Measurements from ENCODE around the gene AP2S1.
A peak's percentile ranks its signal among the peaks of the same experiment; 100 is the strongest.
"Not testable (repeated sequence)": the region's sequence is repeated elsewhere in the genome, so short reads cannot be mapped to it uniquely, and the experiment has no call there.

AP2S1 gene

DNA sequence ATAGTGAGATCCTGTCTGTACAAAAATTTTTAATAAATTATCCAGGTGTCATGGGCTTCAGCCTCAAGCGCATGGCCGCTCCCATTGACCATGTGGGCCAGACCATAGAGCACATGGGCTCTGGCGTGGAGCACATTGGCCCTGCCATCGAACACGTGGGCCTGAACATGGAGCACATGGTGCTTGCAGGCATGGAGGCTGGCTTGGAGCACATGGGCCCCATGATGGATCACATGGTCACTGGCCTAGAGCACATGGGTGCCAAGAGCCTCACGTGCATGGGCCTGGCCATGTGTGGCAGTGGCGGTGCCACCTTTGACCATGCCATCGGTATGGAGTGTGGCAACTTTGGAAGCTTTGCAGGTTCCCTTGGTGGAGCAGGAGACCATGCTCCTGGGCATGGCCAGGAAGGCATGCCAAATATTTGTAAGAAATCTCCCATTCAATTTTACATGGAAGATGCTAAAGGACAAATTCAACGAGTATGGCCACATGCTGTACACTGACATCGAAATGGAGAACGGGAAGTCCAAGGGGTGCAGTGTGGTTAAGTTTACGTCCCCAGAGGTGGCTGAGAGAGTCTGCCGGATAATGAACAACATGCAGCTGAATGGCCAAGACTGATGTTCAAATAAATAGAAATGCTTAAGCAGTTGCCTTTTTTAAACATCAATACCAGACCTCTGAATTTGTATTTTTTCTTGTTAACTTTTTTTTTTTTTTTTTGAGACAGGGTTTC lies 40.9 kb downstream of the AP2S1 start:
- H3K4me3 ChIP-seq (ENCODE audit: low read depth, low read length): no peak overlapping the region

DNA sequence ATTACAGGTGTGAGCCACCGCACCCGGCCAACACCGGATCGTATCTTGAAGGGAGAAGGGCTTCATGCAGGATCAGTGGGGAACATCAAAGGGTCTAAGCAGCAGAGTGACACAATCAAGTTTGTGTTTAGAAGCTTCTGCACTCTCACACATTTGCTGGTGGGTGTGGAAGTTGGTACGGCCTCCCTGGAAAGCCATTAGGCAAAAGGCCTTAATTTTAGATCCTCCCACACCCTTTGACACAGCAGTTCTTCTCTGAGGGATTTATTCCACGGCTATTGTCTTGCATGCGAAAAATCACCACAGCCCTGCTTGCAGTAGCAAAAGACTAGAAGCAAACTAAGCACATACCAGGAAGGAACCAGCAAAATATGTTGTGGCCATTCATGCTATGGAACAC lies 44.0 kb downstream of the AP2S1 start:
- no peak overlapping the region for H3K4me3 ChIP-seq (ENCODE audit: low read depth, low read length)

DNA sequence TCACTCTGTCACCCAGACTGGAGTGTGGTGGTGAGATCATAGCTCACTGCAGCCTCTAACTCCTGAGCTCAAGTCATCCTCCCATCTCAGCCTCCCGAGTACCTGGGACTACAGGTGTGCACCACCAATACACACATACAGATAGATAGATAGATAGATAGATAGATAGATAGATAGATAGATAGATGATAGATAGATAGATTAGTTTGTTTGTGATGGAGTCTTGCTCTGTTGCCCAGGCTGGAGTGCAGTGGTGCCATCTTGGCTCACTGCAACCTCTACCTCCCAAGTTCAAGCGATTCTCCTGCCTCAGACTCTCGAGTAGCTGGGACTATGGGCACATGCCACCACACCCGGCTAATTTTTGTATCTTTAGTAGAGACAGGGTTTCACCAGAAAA lies 46.2 kb downstream of the AP2S1 start:
- not testable (repeated sequence) for H3K4me3 ChIP-seq (ENCODE audit: low read depth, low read length)

DNA sequence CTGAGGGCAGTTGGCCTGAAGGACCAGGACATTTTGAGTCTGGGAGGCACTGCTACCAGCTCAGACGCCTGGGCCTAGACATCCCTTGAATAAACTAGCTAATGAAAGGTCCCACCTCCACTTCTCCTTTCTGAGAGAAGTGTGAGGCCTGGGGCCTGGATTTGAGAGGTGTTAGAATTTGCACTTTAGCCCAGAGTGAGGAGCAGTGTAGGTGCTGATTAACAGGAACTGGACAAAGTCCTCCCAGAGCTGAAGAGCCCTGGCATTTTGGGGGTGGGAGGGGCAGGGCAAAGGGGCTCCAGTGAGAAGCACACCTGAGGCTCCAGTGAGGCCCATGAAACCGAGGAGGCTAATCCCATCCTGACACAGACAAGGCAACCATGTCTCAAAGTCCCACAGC lies 47.1 kb downstream of the AP2S1 start:
- H3K4me3 ChIP-seq (ENCODE audit: low read depth, low read length): no peak overlapping the region

DNA sequence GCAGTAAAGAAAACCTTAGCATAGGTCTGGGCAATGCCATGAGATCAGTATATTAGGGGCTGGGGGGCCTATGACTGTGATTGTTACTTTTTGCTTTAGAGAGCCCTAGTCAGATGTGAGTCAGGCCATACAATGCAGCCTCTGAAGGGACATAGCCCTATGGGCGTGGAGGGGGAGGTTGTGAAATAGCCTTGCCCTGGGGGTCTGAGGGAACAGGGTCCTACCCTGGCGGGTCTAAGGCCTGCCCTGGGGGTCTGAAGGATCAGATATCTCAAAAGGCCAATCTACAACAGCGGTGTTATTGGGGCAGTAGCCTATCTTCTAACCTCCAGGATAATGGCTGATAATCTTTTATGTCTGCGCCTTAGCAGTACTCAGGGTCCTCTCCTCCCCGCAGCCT lies 48.5 kb downstream of the AP2S1 start:
- H3K4me3 ChIP-seq (ENCODE audit: low read depth, low read length): no peak overlapping the region

DNA sequence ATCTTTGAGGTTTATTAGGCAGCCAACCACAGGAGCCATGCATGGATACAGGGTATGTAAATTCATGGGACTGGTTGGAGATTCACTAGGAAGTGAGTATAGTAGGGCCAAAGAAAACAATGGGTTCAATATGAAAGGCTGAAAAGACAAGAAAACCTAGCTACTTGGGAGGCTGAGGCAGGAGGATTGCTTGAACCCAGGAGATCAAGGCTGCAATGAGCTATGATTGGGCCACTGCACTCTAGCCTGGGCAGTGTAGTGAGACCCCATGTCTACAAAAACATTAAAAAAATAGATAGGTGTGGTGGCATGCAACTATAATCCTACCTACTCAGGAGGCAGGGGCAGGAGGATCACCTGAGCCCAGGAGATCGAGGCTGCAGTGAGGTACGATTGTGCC lies 51.9 kb downstream of the AP2S1 start:
- no peak overlapping the region for H3K4me3 ChIP-seq (ENCODE audit: low read depth, low read length)

DNA sequence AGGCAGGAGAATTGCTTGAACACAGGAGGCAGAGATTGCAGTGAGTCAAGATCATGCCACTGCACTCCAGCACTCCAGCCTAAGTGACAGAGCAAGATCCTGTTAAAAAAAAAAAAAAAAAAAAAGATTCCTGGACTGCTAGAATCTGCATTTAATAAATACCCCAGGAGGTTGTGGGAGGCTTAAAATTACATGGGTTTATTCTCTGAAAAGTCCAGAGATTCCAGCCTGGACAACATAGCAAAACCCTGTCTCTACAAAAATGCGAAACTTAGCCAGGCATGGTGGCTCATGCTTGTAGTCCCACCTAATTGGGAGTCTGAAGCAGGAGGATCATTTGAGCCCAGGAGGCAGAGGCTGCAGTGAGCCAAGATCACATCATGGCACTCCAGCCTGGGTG lies 52.8 kb downstream of the AP2S1 start:
- H3K4me3 ChIP-seq (ENCODE audit: low read depth, low read length): no peak overlapping the region

DNA sequence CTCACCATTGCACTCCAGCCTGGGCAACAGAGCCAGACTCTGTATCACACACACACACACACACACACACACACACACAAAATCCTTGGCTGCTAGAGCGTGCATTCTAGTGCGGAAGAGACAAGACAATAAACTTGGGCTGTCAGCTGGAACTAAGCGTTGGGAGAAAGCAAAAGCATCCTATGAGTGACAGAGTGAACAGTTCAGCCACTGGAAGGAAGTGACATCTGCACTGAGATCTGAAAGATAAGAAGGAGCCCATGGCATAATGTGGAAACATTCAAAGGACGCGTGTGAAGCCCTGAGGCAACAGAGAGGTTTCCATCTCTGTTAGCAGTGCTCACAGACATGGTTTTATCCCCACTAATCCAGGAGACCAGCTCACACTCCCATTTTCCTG lies 58.7 kb downstream of the AP2S1 start:
- H3K4me3 ChIP-seq (ENCODE audit: low read depth, low read length): no peak overlapping the region

DNA sequence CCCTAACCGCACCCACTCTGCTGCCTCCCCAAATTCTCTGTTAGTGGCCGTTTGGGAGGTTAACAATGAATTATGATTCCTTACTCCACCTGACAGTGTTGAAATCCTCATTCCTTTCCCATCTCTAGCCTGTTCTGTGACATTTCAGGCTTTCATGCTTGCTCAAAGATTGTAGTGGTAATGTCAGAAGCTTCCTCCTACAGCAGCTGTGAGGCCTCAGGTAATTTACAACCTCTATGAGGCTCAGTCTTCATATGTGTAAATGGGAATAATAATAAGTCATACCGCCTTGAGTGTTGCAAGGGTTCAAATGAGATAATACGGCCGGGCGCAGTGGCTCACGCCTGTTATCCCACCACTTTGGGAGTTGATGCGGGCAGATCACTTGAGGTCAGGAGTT lies 61.3 kb downstream of the AP2S1 start:
- H3K4me3 ChIP-seq (ENCODE audit: low read depth, low read length): no peak overlapping the region

DNA sequence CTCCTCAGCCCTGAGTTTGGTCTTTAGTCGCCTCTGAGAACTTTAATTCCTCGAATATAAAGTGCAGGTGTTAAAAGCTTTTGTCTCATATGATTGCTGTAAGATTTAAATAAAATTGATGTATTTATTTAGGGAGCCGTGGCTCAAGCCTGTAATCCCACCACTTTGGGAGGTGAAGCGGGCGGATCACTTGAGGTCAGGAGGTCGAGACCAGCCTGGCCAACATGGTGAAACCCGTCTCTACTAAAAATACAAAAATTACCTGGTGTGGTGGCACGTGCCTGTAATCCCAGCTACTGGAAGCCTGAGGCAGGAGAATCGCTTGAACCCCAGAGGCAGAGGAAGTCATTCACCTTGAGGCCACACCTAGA lies 61.7 kb downstream of the AP2S1 start:
- no peak overlapping the region for H3K4me3 ChIP-seq (ENCODE audit: low read depth, low read length)

DNA sequence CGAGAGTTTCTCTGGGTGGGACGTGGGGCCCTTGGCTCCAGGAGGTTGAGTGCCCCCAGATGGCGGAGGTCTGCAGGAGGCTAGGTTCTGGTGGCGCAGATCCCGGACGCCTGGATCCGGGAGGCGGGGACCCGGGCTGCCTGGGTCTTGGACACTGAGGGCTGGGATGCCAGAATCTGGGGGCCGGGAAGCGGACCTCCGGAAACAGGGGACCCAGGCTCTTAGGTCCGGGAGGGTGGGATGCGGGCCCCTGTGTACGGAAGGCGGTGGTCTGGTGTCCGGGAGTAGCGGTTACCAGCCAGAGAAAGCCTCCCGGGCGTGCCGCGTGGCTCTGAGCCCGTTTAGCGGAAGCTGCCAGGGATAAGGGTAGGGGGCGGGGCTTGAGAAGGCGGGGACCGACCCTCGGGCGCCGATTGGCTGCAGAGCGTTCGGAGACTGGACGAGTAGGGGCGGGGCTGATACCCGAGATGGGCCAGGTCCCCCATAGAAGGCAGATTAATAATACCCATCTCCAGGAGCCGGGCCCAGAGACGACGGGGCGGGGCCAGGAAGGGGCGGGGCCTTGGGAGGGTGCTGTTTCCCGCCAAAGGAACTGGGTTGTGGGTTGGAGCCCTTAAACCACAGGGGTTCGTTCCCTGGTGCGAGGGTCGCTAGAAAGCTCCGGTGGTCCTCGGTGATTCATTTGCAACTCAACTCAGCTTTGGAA lies 62.2 kb downstream of the AP2S1 start, which contains the start of gene SLC1A5:
TSS of gene SLC1A5 (minus strand) at position 333 of the 706 bp plus-strand sequence. CDS start 629 bp downstream, outside the sequence.
- H3K4me3 ChIP-seq (ENCODE audit: low read depth, low read length): peak within 1 kb of the TSS; percentile 96
